Right renal cortex interstitium (tissue), 3 donors: Measurements from ENCODE around the gene ZPLD1. TPM values are rescaled to one million over a fixed set of nuclear protein-coding genes. Genes with fewer than 3 reads are reported as not detected.

Experiments
- DNase-seq, 3 donors: peaks; one replicate each; pipeline ENCODE4 v3.0.0-alpha.2; 2013; ENCODE audit warnings: low read depth in 3 of 3, low spot score in 2 of 3
- polyA plus RNA-seq, 3 donors: library from polyadenylated mRNA; unstranded; fragments of 120-200 nt; gene quantifications; one replicate each; pipeline ENCODE4 v1.2.1, GENCODE V29; 2013; ENCODE audit not compliant: insufficient read length in 3 of 3

Gene ZPLD1
- polyA plus RNA-seq, 3 donors: 0.62 to 0.82 (median 0.79) TPM

GRCh38 chr3:102521246-102521645 is 86.4 kb downstream of the ZPLD1 start:
- no peak for DNase-seq

- no peak for DNase-seq
Measured at GRCh38 chr3:102525624-102526023, 90.8 kb downstream of the ZPLD1 start.

DNA sequence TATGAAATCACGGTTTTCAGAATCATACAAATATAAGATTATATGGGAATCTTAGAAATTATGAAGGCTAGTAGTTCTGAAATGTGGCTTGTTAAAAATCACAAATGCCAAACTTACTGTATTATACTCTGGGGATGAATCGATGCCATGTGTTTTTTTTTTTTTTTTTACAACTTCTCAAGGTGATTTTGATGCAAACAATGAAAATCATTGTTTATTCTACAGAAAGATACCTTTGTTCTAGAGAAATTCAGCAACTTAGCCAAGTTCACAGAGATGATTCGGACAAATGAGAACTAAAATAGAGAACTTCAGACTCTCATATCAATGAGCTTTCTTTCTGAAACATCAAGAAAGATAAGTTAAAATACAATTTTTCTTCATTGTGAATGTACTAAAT is 92.0 kb downstream of the ZPLD1 start:
- DNase-seq: no peak

GRCh38 chr3:102528727-102529126 is 93.9 kb downstream of the ZPLD1 start:
- no peak for DNase-seq
